Measurements from ENCODE around the gene ZFPM1. TPM values are rescaled to one million over a fixed set of nuclear protein-coding genes. Genes with fewer than 3 reads are reported as not detected.

The ZFPM1 gene
- total RNA-seq, 2 donors from 2014 or later = 18.1 to 21.5 TPM

DNA sequence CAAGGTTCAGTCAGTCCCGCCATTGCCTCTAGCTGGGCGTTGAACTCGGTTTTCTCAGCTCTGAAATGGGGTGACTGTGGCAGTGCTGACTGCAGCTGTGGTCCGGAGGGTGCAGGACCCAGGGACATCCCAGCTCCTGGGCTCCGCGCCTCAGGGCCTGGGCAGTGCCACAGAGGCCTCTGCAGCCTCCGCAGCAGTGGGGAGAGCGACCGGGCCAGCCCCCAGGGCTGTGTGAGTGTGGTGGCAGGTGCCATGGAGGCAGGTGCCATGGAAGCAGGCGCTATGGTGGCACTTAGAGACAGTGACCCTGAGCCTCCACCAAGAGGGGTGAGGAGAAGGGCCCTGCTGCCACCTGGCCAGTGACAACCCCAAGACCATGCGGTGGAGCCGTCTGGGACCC lies 39.4 kb upstream of the ZFPM1 start:
- Histone ChIP-seq H3K9ac (ENCODE audit: extremely low read depth, low read length, poor library complexity, severe bottlenecking) (no peak overlapping the region), H3K27ac (ENCODE audit: low read depth, low read length) (no peak overlapping the region), H3K4me1 (ENCODE audit: control insufficient read depth, insufficient read depth, low read length) (no peaks in the 10 kb centered on the region), H3K27me3 (ENCODE audit: control insufficient read depth, insufficient read depth, low read length, poor library complexity, severe bottlenecking) (no peaks in the 10 kb centered on the region), H3K9me3 (ENCODE audit: control insufficient read depth, low read length) (no peaks in the 10 kb centered on the region), H3K36me3 (ENCODE audit: control insufficient read depth, insufficient read depth, low read length) (no peaks in the 10 kb centered on the region), H3K4me3 (ENCODE audit: low read length) (no peak overlapping the region)
- Mint-ChIP-seq H3K9me3 (no peaks in the 10 kb centered on the region), H3K4me3 (no peak overlapping the region), H3K27me3 (ENCODE audit: insufficient read depth) (no peaks in the 10 kb centered on the region), H3K27ac (no peak overlapping the region), H3K4me1 (no peaks in the 10 kb centered on the region), H3K36me3 (ENCODE audit: low read depth) (no peaks in the 10 kb centered on the region)
- DNase-seq = no peak
- TF ChIP-seq, protein P1, sequence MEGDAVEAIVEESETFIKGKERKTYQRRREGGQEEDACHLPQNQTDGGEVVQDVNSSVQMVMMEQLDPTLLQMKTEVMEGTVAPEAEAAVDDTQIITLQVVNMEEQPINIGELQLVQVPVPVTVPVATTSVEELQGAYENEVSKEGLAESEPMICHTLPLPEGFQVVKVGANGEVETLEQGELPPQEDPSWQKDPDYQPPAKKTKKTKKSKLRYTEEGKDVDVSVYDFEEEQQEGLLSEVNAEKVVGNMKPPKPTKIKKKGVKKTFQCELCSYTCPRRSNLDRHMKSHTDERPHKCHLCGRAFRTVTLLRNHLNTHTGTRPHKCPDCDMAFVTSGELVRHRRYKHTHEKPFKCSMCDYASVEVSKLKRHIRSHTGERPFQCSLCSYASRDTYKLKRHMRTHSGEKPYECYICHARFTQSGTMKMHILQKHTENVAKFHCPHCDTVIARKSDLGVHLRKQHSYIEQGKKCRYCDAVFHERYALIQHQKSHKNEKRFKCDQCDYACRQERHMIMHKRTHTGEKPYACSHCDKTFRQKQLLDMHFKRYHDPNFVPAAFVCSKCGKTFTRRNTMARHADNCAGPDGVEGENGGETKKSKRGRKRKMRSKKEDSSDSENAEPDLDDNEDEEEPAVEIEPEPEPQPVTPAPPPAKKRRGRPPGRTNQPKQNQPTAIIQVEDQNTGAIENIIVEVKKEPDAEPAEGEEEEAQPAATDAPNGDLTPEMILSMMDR (conservative IDR thresholded peaks at IDR 0.05) = no peak
- WGBS, 2 experiments (ENCODE audit: insufficient coverage in 1 of 2, insufficient read length in 1 of 2) = 91 to 96% methylated on average over 6 to 12 of the region's 12 CpGs

DNA sequence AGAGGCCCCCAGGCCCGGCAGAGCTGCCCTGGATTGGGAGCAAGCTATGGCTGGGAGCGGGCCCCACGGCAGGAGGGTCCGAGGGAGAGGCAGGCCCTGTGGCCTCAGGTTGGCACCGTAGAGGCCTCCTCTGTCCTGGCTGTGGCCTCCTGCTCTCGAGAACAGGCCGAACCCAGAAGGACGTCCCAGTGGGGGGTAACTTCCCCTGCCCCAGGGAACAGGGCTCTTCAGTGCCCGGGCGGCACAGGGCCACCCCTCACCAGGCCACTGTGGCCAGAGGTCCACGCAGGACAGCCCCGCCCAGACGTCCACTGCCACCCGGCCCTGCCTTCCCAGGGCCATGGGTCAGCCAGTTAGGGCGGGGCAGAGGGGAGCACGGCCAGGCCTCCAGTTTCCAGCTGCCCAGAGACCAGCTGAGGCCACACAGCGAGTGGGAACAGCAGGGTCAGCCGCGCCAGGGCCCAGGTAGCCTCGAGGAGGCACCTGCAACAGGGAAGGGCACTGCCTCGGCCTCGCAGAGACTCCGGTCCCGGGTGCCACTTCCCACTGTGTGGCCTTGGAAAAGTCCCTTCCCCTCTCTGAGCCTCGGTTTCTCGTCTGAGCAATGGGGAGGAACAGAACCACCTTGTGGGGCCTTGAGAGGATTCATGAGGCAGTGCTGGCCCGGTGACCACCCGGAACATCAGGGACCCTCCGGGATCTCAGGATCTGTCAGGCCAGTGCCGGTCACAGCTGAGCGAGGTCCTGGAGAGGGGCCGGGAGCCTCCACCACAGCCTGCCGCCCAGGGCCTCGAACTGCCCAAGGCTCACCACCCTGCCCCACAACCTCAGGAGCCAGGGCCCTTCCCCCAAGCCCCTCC lies 38.3 kb upstream of the ZFPM1 start:
- H3K4me1 Mint-ChIP-seq = no peaks in the 10 kb centered on the region
- 92 to 98% methylated on average over 18 to 34 of the region's 34 CpGs for WGBS, 2 experiments (ENCODE audit: insufficient coverage in 1 of 2, insufficient read length in 1 of 2)

DNA sequence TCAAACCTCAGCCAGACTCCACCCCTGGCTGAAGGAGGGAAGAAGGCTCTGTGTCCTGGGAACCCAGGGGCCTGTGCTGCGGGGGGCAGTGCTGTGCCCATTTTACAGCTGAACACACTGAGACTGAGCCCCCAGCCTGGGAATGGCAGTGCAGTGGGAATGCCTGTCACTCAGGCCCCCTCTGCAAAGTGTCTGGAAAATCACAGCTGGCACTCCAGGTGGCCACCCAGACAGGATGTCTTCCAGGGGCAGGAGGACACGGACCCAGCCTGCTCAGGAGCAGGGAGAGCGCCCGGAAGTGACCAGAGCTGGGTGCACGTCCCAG lies 37.7 kb upstream of the ZFPM1 start:
- 87 to 94% methylated on average over 3 to 5 of the region's 5 CpGs for WGBS, 2 experiments (ENCODE audit: insufficient coverage in 1 of 2, insufficient read length in 1 of 2)
- Histone ChIP-seq H3K27me3 (ENCODE audit: control insufficient read depth, insufficient read depth, low read length, poor library complexity, severe bottlenecking) (no peaks in the 10 kb centered on the region), H3K9ac (ENCODE audit: extremely low read depth, low read length, poor library complexity, severe bottlenecking) (no peak overlapping the region), H3K27ac (ENCODE audit: low read depth, low read length) (no peak overlapping the region), H3K36me3 (ENCODE audit: control insufficient read depth, insufficient read depth, low read length) (no peaks in the 10 kb centered on the region), H3K9me3 (ENCODE audit: control insufficient read depth, low read length) (no peaks in the 10 kb centered on the region), H3K4me3 (ENCODE audit: low read length) (no peak overlapping the region), H3K4me1 (ENCODE audit: control insufficient read depth, insufficient read depth, low read length) (no peaks in the 10 kb centered on the region)
- Mint-ChIP-seq H3K27me3 (ENCODE audit: insufficient read depth) (no peaks in the 10 kb centered on the region), H3K27ac (no peak overlapping the region), H3K4me3 (no peak overlapping the region), H3K9me3 (no peaks in the 10 kb centered on the region), H3K36me3 (ENCODE audit: low read depth) (no peaks in the 10 kb centered on the region), H3K4me1 (no peaks in the 10 kb centered on the region)
- no peak for DNase-seq
- TF ChIP-seq, protein P1 (conservative IDR thresholded peaks at IDR 0.05) = no peak

More for the DNA sequence above, 38.3 kb upstream of the ZFPM1 start:
- H3K4me1 ChIP-seq (ENCODE audit: control insufficient read depth, insufficient read depth, low read length) = no peaks in the 10 kb centered on the region
- H3K9ac ChIP-seq (ENCODE audit: extremely low read depth, low read length, poor library complexity, severe bottlenecking) = no peak overlapping the region
- H3K9me3 ChIP-seq (ENCODE audit: control insufficient read depth, low read length) = no peaks in the 10 kb centered on the region
- no peak overlapping the region for H3K27ac ChIP-seq (ENCODE audit: low read depth, low read length)
- Mint-ChIP-seq H3K9me3 (no peaks in the 10 kb centered on the region), H3K36me3 (ENCODE audit: low read depth) (no peaks in the 10 kb centered on the region), H3K27ac (no peak overlapping the region), H3K4me3 (no peak overlapping the region), H3K27me3 (ENCODE audit: insufficient read depth) (no peaks in the 10 kb centered on the region)
- H3K27me3 ChIP-seq (ENCODE audit: control insufficient read depth, insufficient read depth, low read length, poor library complexity, severe bottlenecking) = no peaks in the 10 kb centered on the region
- H3K4me3 ChIP-seq (ENCODE audit: low read length) = no peak overlapping the region
- H3K36me3 ChIP-seq (ENCODE audit: control insufficient read depth, insufficient read depth, low read length) = no peaks in the 10 kb centered on the region
- DNase-seq = no peak
- TF ChIP-seq, protein P1 (conservative IDR thresholded peaks at IDR 0.05) = no peak
